Right atrium auricular region (tissue), 2 donors: ENCODE results near the gene CPLX4. TPM values are rescaled to one million over a fixed set of nuclear protein-coding genes. Genes with fewer than 3 reads are reported as not detected.

Experiments used
- DNase-seq: peaks from one replicate; pipeline ENCODE4 v3.0.0-alpha.2; 2019; ENCODE audit warnings: low spot score
- H3K27ac ChIP-seq, 2 donors: fragments of 200-600 bp; sonication (generic); 1 replicate in 1 of 2; 2 replicates in 1 of 2; pipeline ENCODE4 v1.5.1; 2016 to 2019
- H3K27me3 ChIP-seq, 2 donors: fragments of 200-600 bp; sonication (generic); one replicate each; pipeline versions ENCODE4 v1.5.1 to v1.6.0; 2017 to 2019
- H3K36me3 ChIP-seq: fragments of 200-600 bp; sonication (generic); one replicate; pipeline ENCODE4 v1.5.1; 2016
- H3K4me1 ChIP-seq, 2 donors: fragments of 200-600 bp; sonication (generic); one replicate each; pipeline versions ENCODE4 v1.5.1 to v1.6.0; 2017 to 2019
- H3K4me3 ChIP-seq, 2 donors: fragments of 200-600 bp; sonication (generic); 1 replicate in 1 of 2; 2 replicates in 1 of 2; pipeline ENCODE4 v1.5.1; 2017 to 2019; ENCODE audit warnings: mild to moderate bottlenecking in 1 of 2, moderate library complexity in 1 of 2
- H3K9me3 ChIP-seq, 2 donors: fragments of 200-600 bp; sonication (generic); one replicate each; pipeline ENCODE4 v1.5.1; 2019
- total RNA-seq, 2 donors: library from RNA; depleted of rRNA; stranded (reverse); fragments of >200 nt; gene quantifications; one replicate each; pipeline ENCODE4 v1.1.0, GENCODE V29; 2016
- TF ChIP-seq, protein P1 (sequence below), 2 donors: fragments of 200-600 bp; sonication (generic); IDR thresholded peaks; one replicate each; pipeline ENCODE4 v1.5.1; 2019; ENCODE audit warnings: antibody characterized with exemption in 2 of 2

Gene CPLX4
- total RNA-seq, 2 donors from 2014 or later = not detected

DNA sequence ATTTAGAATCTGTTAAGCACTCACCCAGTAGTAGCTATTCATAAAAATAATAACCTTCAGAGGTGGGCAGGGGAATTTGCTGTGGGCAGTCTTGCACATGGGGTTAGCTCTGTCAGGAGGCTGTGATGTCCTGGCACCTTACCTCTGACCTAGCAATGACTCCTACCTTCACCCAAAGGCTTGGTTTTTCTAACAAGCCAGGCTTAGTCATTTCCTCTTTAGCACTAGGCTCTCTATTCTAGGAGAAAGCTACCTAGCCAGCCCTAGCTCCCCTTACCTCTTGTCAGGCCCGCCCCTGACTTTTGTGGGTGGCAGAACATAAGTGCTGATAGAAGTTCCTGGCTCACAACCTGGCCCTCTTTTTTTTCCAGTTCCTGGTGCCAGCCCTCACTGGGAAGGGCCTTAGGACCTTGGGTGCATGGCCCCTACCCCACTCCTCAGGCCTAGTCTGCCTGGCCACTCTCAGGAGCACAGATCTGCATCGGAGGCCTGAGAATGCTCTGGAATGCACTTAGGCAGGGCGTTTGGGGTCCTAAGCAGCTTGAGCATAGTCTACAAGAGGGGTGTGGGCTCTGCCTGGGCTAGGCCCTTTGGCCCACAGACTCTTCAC lies 17.7 kb downstream of the CPLX4 start:
- no peaks in the 10 kb centered on the region for H3K4me1 ChIP-seq
- H3K27ac ChIP-seq = no peak overlapping the region
- H3K4me3 ChIP-seq = no peak overlapping the region
- no peaks in the 10 kb centered on the region for H3K9me3 ChIP-seq
- no peak for DNase-seq
- H3K36me3 ChIP-seq = no peaks in the 10 kb centered on the region
- no peaks in the 10 kb centered on the region for H3K27me3 ChIP-seq
- TF ChIP-seq, protein P1, sequence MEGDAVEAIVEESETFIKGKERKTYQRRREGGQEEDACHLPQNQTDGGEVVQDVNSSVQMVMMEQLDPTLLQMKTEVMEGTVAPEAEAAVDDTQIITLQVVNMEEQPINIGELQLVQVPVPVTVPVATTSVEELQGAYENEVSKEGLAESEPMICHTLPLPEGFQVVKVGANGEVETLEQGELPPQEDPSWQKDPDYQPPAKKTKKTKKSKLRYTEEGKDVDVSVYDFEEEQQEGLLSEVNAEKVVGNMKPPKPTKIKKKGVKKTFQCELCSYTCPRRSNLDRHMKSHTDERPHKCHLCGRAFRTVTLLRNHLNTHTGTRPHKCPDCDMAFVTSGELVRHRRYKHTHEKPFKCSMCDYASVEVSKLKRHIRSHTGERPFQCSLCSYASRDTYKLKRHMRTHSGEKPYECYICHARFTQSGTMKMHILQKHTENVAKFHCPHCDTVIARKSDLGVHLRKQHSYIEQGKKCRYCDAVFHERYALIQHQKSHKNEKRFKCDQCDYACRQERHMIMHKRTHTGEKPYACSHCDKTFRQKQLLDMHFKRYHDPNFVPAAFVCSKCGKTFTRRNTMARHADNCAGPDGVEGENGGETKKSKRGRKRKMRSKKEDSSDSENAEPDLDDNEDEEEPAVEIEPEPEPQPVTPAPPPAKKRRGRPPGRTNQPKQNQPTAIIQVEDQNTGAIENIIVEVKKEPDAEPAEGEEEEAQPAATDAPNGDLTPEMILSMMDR (IDR thresholded peaks at IDR 0.05) = no peak

- H3K9me3 ChIP-seq = no peaks in the 10 kb centered on the region
- no peaks in the 10 kb centered on the region for H3K4me1 ChIP-seq
- DNase-seq = no peak
- TF ChIP-seq, protein P1 (IDR thresholded peaks at IDR 0.05) = no peak
- H3K27ac ChIP-seq = no peak overlapping the region
- H3K27me3 ChIP-seq = no peaks in the 10 kb centered on the region
- no peaks in the 10 kb centered on the region for H3K36me3 ChIP-seq
- no peak overlapping the region for H3K4me3 ChIP-seq
Observed at GRCh38 chr18:59298871-59299270, 19.6 kb downstream of the CPLX4 start.

- H3K36me3 ChIP-seq = no peaks in the 10 kb centered on the region
Observed at GRCh38 chr18:59293317-59293716, 25.1 kb downstream of the CPLX4 start.

DNA sequence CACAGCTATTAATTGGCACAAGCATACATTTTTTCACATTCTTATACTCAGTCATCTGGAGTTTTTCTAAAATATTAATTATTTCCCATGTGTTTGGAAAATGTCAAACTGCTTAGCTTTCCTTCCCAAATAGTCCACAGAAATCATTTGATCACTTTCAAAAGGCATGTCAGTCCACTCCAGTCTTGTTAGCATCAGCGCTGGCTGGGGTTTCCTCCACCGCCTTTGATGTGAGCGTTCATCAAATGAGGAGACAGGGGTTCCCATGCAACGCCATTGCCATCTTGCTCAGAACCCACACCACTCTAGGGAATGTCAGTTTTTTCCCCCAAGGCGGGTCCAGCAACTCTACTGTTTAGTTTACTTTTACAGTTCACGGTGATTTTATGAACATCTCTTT lies 32.1 kb downstream of the CPLX4 start:
- Histone ChIP-seq H3K27ac (no peak overlapping the region), H3K4me1 (no peaks in the 10 kb centered on the region), H3K4me3 (no peak overlapping the region), H3K27me3 (no peaks in the 10 kb centered on the region), H3K9me3 (no peaks in the 10 kb centered on the region), H3K36me3 (no peaks in the 10 kb centered on the region)
- no peak for DNase-seq
- TF ChIP-seq, protein P1 (IDR thresholded peaks at IDR 0.05) = no peak

More at GRCh38 chr18:59293317-59293716, 25.1 kb downstream of the CPLX4 start:
- no peaks in the 10 kb centered on the region for H3K4me1 ChIP-seq
- no peaks in the 10 kb centered on the region for H3K27me3 ChIP-seq
- H3K9me3 ChIP-seq = no peaks in the 10 kb centered on the region
- DNase-seq = no peak
- no peak overlapping the region for H3K27ac ChIP-seq
- TF ChIP-seq, protein P1 (IDR thresholded peaks at IDR 0.05) = no peak
- H3K4me3 ChIP-seq = no peak overlapping the region

GRCh38 chr18:59282341-59282740 lies 36.1 kb downstream of the CPLX4 start:
- no peak overlapping the region for H3K27ac ChIP-seq
- H3K9me3 ChIP-seq = no peaks in the 10 kb centered on the region
- H3K4me3 ChIP-seq = no peak overlapping the region
- no peaks in the 10 kb centered on the region for H3K4me1 ChIP-seq
- no peaks in the 10 kb centered on the region for H3K27me3 ChIP-seq
- TF ChIP-seq, protein P1 (IDR thresholded peaks at IDR 0.05) = no peak
- DNase-seq = no peak
- H3K36me3 ChIP-seq = no peaks in the 10 kb centered on the region

GRCh38 chr18:59279722-59280121 lies 38.7 kb downstream of the CPLX4 start:
- H3K27me3 ChIP-seq = peaks cover 6 to 10% of the 10 kb centered on the region in 2 donors
- H3K9me3 ChIP-seq = no peaks in the 10 kb centered on the region
- no peaks in the 10 kb centered on the region for H3K36me3 ChIP-seq
- no peak overlapping the region for H3K27ac ChIP-seq
- TF ChIP-seq, protein P1 (IDR thresholded peaks at IDR 0.05) = no peak
- H3K4me3 ChIP-seq = no peak overlapping the region
- DNase-seq = no peak
- H3K4me1 ChIP-seq = no peaks in the 10 kb centered on the region
